GM23248 (cell line): ENCODE measurements around the gene RBP3. TPM values are rescaled to one million over a fixed set of nuclear protein-coding genes. Genes with fewer than 3 reads are reported as not detected.
"Not testable (repeated sequence)": the region's sequence is repeated elsewhere in the genome, so short reads cannot be mapped to it uniquely, and the experiment has no call there.

Experiments
- DNase-seq: peaks from one replicate; pipeline ENCODE4 v3.0.0-alpha.2; 2015
- H2AFZ ChIP-seq: fragments of 200-600 bp; sonication (generic); 2 replicates; pipeline ENCODE4 v1.6.1; 2016; ENCODE audit warnings: antibody characterized with exemption
- H3F3A ChIP-seq: fragments of 200-600 bp; sonication (generic); 2 replicates; pipeline ENCODE4 v1.6.1; 2016; ENCODE audit warnings: mild to moderate bottlenecking, antibody characterized with exemption, mixed run types; ENCODE audit not compliant: insufficient read depth
- H3K27ac ChIP-seq: fragments of 200-600 bp; sonication (generic); 2 replicates; pipeline ENCODE4 v1.5.1; 2016; ENCODE audit warnings: mild to moderate bottlenecking
- H3K27me3 ChIP-seq: fragments of 200-600 bp; sonication (generic); replicated peaks from 2 replicates; pipeline ENCODE4 v1.6.1; 2016; ENCODE audit warnings: mild to moderate bottlenecking; ENCODE audit not compliant: insufficient read depth
- H3K36me3 ChIP-seq: fragments of 200-600 bp; sonication (generic); 2 replicates; pipeline ENCODE4 v1.6.1; 2016; ENCODE audit warnings: low read depth, mild to moderate bottlenecking
- H3K4me1 ChIP-seq: fragments of 200-600 bp; sonication (generic); 2 replicates; pipeline ENCODE4 v1.6.1; 2016; ENCODE audit warnings: mild to moderate bottlenecking; ENCODE audit not compliant: insufficient read depth
- H3K4me2 ChIP-seq: fragments of 200-600 bp; sonication (generic); one replicate; pipeline ENCODE4 v1.6.1; 2016; ENCODE audit warnings: mild to moderate bottlenecking; ENCODE audit not compliant: unreplicated experiment
- H3K4me3 ChIP-seq: fragments of 200-600 bp; sonication (generic); 2 replicates; pipeline ENCODE4 v1.5.1; 2016; ENCODE audit warnings: mild to moderate bottlenecking
- H3K79me2 ChIP-seq: fragments of 200-600 bp; sonication (generic); 2 replicates; pipeline ENCODE4 v1.6.1; 2016; ENCODE audit warnings: mild to moderate bottlenecking; ENCODE audit not compliant: insufficient read depth
- H3K9ac ChIP-seq: fragments of 200-600 bp; sonication (generic); 2 replicates; pipeline ENCODE4 v1.6.1; 2016; ENCODE audit warnings: mild to moderate bottlenecking
- H3K9me2 ChIP-seq: fragments of 200-600 bp; sonication (generic); 2 replicates; pipeline ENCODE4 v1.6.1; 2016; ENCODE audit warnings: mixed run types, mild to moderate bottlenecking, moderate library complexity; ENCODE audit not compliant: insufficient read depth
- H3K9me3 ChIP-seq: fragments of 200-600 bp; sonication (generic); one replicate; pipeline ENCODE4 v1.6.1; 2017; ENCODE audit warnings: low read depth
- H4K20me1 ChIP-seq: fragments of 200-600 bp; sonication (generic); 2 replicates; pipeline ENCODE4 v1.6.0; 2016; ENCODE audit not compliant: insufficient read depth
- EZH2 ChIP-seq: fragments of 200-600 bp; sonication (generic); IDR thresholded peaks from 2 replicates; pipeline ENCODE4 v1.6.1; 2018; ENCODE audit warnings: antibody characterized with exemption, mild to moderate bottlenecking; ENCODE audit not compliant: insufficient read depth, poor library complexity, severe bottlenecking
- EZH2phosphoT487 ChIP-seq: fragments of 200-600 bp; sonication (generic); IDR thresholded peaks from 2 replicates; pipeline ENCODE4 v1.6.1; 2018; ENCODE audit warnings: antibody characterized with exemption, moderate library complexity, mild to moderate bottlenecking, low read depth; ENCODE audit not compliant: insufficient read depth
- WGBS, 2 experiments: methylation state at CpG; one replicate each; pipeline ENCODE4 v1.1.6; 2015 to 2017; ENCODE audit warnings: low lambda C conversion rate in 2 of 2, low coverage in 1 of 2; ENCODE audit errors: missing lambda C conversion rate in 2 of 2; 5-methylcytosine and 5-hydroxymethylcytosine counted together
- in situ Hi-C: fragments of 300-500 bp; cut with MboI; formaldehyde crosslinking; loops from 2 replicates; pipeline ENCODE4 v1.15.0; 2020
- polyA plus RNA-seq: library from polyadenylated mRNA; unstranded; fragments of >200 nt; fragmentation: Nextera tagmentation; extraction: Ambion mirVana; gene quantifications from 2 replicates; pipeline ENCODE4 v1.2.1, GENCODE V29; 2016
- total RNA-seq: library from RNA; depleted of rRNA; stranded (reverse); fragments of >200 nt; shearing (Covaris generic); gene quantifications from 2 replicates; pipeline ENCODE4 v1.2.3, GENCODE V29; 2014

RBP3 gene
- total and polyA plus RNA-seq, 2 experiments from 2014 or later: not detected

- Histone ChIP-seq H3K27ac (no peak within 1 kb of the TSS), H3K4me1 (no peaks in the 10 kb centered on the region), H3K9ac (peak within 1 kb of the TSS; percentile 68), H3K27me3 (peaks cover 32% of the 10 kb centered on the region), H3F3A (no peaks in the 10 kb centered on the region), H3K9me2 (no peaks in the 10 kb centered on the region), H3K4me3 (peak within 1 kb of the TSS; percentile 81), H3K36me3 (no peaks in the 10 kb centered on the region), H3K4me2 (peak within 1 kb of the TSS; percentile 76), H2AFZ (peak within 1 kb of the TSS; percentile 86), H3K79me2 (no peaks in the 10 kb centered on the region), H4K20me1 (no peaks in the 10 kb centered on the region), H3K9me3 (no peaks in the 10 kb centered on the region)
- DNase-seq: peak; percentile 86
- TF ChIP-seq EZH2phosphoT487: no peak
- TF ChIP-seq EZH2: no peak
- 1 to 4% methylated on average over 32 to 68 of the region's 75 CpGs for WGBS, 2 experiments
- in situ Hi-C loops: loop anchor here (5.0 kb wide), 1 partner anchor 1102 kb away; no protein-coding TSS in a partner anchor
These were observed 36.2 kb downstream of the RBP3 start, which contains the start of gene ZNF488 for GRCh38 chr10:47384148-47384921. ZNF488 (minus strand) TSS chr10:47384293; CDS start chr10:47368829, 15,464 bp downstream.

- WGBS, 2 experiments: 70 to 79% methylated on average over 2 of the region's 2 CpGs
- H4K20me1 ChIP-seq, H2AFZ ChIP-seq, H3K9ac ChIP-seq, H3F3A ChIP-seq, H3K36me3 ChIP-seq, H3K4me1 ChIP-seq, H3K4me2 ChIP-seq, H3K79me2 ChIP-seq, H3K27ac ChIP-seq, H3K9me2 ChIP-seq, in situ Hi-C loops, H3K4me3 ChIP-seq, H3K9me3 ChIP-seq, DNase-seq: not testable (repeated sequence)
- peaks cover 23% of the 10 kb centered on the region for H3K27me3 ChIP-seq
These were observed 37.9 kb downstream of the RBP3 start for GRCh38 chr10:47386104-47386503.

GRCh38 chr10:47388879-47389278 lies 40.7 kb downstream of the RBP3 start:
- in situ Hi-C loops: no loop called here
- Histone ChIP-seq H3K27me3 (peaks cover 18% of the 10 kb centered on the region), H3K4me3 (no peak overlapping the region), H4K20me1 (no peaks in the 10 kb centered on the region), H2AFZ (no peak overlapping the region), H3K4me1 (no peaks in the 10 kb centered on the region), H3K36me3 (no peaks in the 10 kb centered on the region), H3K79me2 (no peaks in the 10 kb centered on the region), H3K9me2 (no peaks in the 10 kb centered on the region), H3F3A (no peaks in the 10 kb centered on the region), H3K9me3 (no peaks in the 10 kb centered on the region), H3K27ac (no peak overlapping the region), H3K9ac (no peak overlapping the region), H3K4me2 (no peak overlapping the region)
- TF ChIP-seq EZH2phosphoT487: no peak
- TF ChIP-seq EZH2: no peak
- WGBS, 2 experiments: 52 to 63% methylated on average over 4 of the region's 4 CpGs
- DNase-seq: no peak

GRCh38 chr10:47389619-47390018 lies 41.5 kb downstream of the RBP3 start:
- Histone ChIP-seq H3K4me2 (no peak overlapping the region), H3K4me1 (no peaks in the 10 kb centered on the region), H2AFZ (no peak overlapping the region), H4K20me1 (no peaks in the 10 kb centered on the region), H3K27me3 (peaks cover 25% of the 10 kb centered on the region), H3K9me3 (no peaks in the 10 kb centered on the region), H3K36me3 (no peaks in the 10 kb centered on the region), H3K79me2 (no peaks in the 10 kb centered on the region), H3K9me2 (no peaks in the 10 kb centered on the region), H3F3A (no peaks in the 10 kb centered on the region), H3K27ac (no peak overlapping the region), H3K9ac (no peak overlapping the region), H3K4me3 (no peak overlapping the region)
- no peak for DNase-seq
- TF ChIP-seq EZH2phosphoT487: no peak
- no peak for TF ChIP-seq EZH2
- in situ Hi-C loops: no loop called here
- WGBS, 2 experiments: 77 to 82% methylated on average over 3 of the region's 3 CpGs
